D721Med (cell line): Measurements from ENCODE around the gene RPS6KA4.
A peak's percentile ranks its signal among the peaks of the same experiment; 100 is the strongest.

ENCODE experiments used
- DNase-seq: peaks from one replicate; pipeline ENCODE4 v3.0.0; 2011; ENCODE audit warnings: low spot score; ENCODE audit not compliant: insufficient read length
- FAIRE-seq: peaks from 2 replicates; lab custom pipeline; 2011; peaks lifted over from hg19 to GRCh38; lab: Jason Lieb, UNC
- CTCF ChIP-seq: IDR thresholded peaks from 2 replicates; pipeline ENCODE4 v1.5.1; 2012; ENCODE audit warnings: mild to moderate bottlenecking, control low read depth; ENCODE audit not compliant: insufficient read depth; ENCODE audit errors: missing control alignments

RPS6KA4 gene

GRCh38 chr11:64331569-64332371 is 27.2 kb upstream of the RPS6KA4 start:
- FAIRE-seq (no peak), DNase-seq (no peak)
- peak; percentile 46 for TF ChIP-seq CTCF

GRCh38 chr11:64333556-64333955 is 25.4 kb upstream of the RPS6KA4 start:
- DNase-seq (no peak), FAIRE-seq (no peak)
- no peak for TF ChIP-seq CTCF

GRCh38 chr11:64334764-64335735 is 23.9 kb upstream of the RPS6KA4 start:
- DNase-seq (peak; percentile 93), FAIRE-seq (no peak)
- TF ChIP-seq CTCF = no peak

GRCh38 chr11:64337538-64338249 is 21.3 kb upstream of the RPS6KA4 start:
- FAIRE-seq = no peak
- TF ChIP-seq CTCF = no peak

GRCh38 chr11:64338716-64339115 is 20.2 kb upstream of the RPS6KA4 start:
- TF ChIP-seq CTCF = no peak
- DNase-seq (no peak), FAIRE-seq (no peak)

More at GRCh38 chr11:64337538-64338249, 21.3 kb upstream of the RPS6KA4 start:
- no peak for DNase-seq

GRCh38 chr11:64339286-64339685 is 19.7 kb upstream of the RPS6KA4 start:
- FAIRE-seq (no peak), DNase-seq (no peak)
- TF ChIP-seq CTCF = no peak
